Trophoblast cell (in vitro differentiated cells and primary cell): ENCODE results near the gene ATP8A2.

Source experiments
- DNase-seq, 2 donors: peaks; one replicate each; pipeline ENCODE4 v3.0.0-alpha.2; 2016
- H2AFZ ChIP-seq: 2 replicates; pipeline ENCODE4 v1.6.1; 2013; ENCODE audit warnings: low read length, moderate library complexity, mild to moderate bottlenecking; ENCODE audit not compliant: insufficient read depth, poor library complexity
- H2AK5ac ChIP-seq: 2 replicates; pipeline ENCODE4 v1.6.1; 2013; ENCODE audit warnings: mild to moderate bottlenecking, low read length
- H2BK120ac ChIP-seq: 2 replicates; pipeline ENCODE4 v1.6.1; 2013; ENCODE audit warnings: low read length, mild to moderate bottlenecking, moderate library complexity; ENCODE audit not compliant: insufficient read depth, poor library complexity
- H2BK12ac ChIP-seq: 2 replicates; pipeline ENCODE4 v1.6.1; 2013; ENCODE audit warnings: mild to moderate bottlenecking, low read length, moderate library complexity
- H2BK5ac ChIP-seq: 2 replicates; pipeline ENCODE4 v1.6.1; 2013; ENCODE audit warnings: low read length, low read depth, moderate library complexity, mild to moderate bottlenecking; ENCODE audit not compliant: poor library complexity
- H3K14ac ChIP-seq: 2 replicates; pipeline ENCODE4 v1.6.1; 2013; ENCODE audit warnings: mild to moderate bottlenecking, low read length
- H3K18ac ChIP-seq: 2 replicates; pipeline ENCODE4 v1.6.1; 2013; ENCODE audit warnings: mild to moderate bottlenecking, low read length
- H3K23ac ChIP-seq: 2 replicates; pipeline ENCODE4 v1.6.1; 2013; ENCODE audit warnings: low read length
- H3K27ac ChIP-seq: 2 replicates; pipeline ENCODE4 v1.5.1; 2013; ENCODE audit warnings: low read depth, mild to moderate bottlenecking, inconsistent platforms, low read length, moderate library complexity
- H3K27me3 ChIP-seq: 2 replicates; pipeline ENCODE4 v1.6.1; 2013; ENCODE audit warnings: inconsistent platforms, mild to moderate bottlenecking, low read length, moderate library complexity; ENCODE audit not compliant: insufficient read depth
- H3K36me3 ChIP-seq, 2 experiments: 1 replicate in 1 of 2; 2 replicates in 1 of 2; pipeline ENCODE4 v1.6.1; 2013; ENCODE audit warnings: low read length in 2 of 2, mild to moderate bottlenecking in 2 of 2, moderate library complexity in 1 of 2; ENCODE audit not compliant: insufficient read depth in 2 of 2, control insufficient read depth in 1 of 2
- H3K4ac ChIP-seq: 2 replicates; pipeline ENCODE4 v1.6.1; 2013; ENCODE audit warnings: low read depth, mild to moderate bottlenecking, low read length, moderate library complexity
- H3K4me1 ChIP-seq, 2 experiments: 1 replicate in 1 of 2; 2 replicates in 1 of 2; pipeline ENCODE4 v1.6.1; 2013; ENCODE audit warnings: low read length in 2 of 2, mild to moderate bottlenecking in 2 of 2, moderate library complexity in 1 of 2; ENCODE audit not compliant: insufficient read depth in 2 of 2, control insufficient read depth in 1 of 2
- H3K4me2 ChIP-seq: 2 replicates; pipeline ENCODE4 v1.6.1; 2013; ENCODE audit warnings: inconsistent platforms, mild to moderate bottlenecking, low read length, moderate library complexity
- H3K4me3 ChIP-seq: 2 replicates; pipeline ENCODE4 v1.5.1; 2013; ENCODE audit warnings: mild to moderate bottlenecking, low read depth, low read length, inconsistent platforms
- H3K79me1 ChIP-seq: one replicate; pipeline ENCODE4 v1.6.1; 2013; ENCODE audit warnings: low read length
- H3K79me2 ChIP-seq: 2 replicates; pipeline ENCODE4 v1.6.1; 2013; ENCODE audit warnings: low read length, mild to moderate bottlenecking; ENCODE audit not compliant: control insufficient read depth, insufficient read depth, poor library complexity
- H3K9ac ChIP-seq: 2 replicates; pipeline ENCODE4 v1.6.1; 2013; ENCODE audit warnings: mild to moderate bottlenecking, low read length
- H3K9me3 ChIP-seq: 2 replicates; pipeline ENCODE4 v1.6.1; 2013; ENCODE audit warnings: low read depth, mild to moderate bottlenecking, control low read depth, inconsistent platforms, low read length; ENCODE audit not compliant: insufficient read depth
- H4K12ac ChIP-seq: 2 replicates; pipeline ENCODE4 v1.6.1; 2013; ENCODE audit warnings: low read depth, mild to moderate bottlenecking, low read length, moderate library complexity
- H4K8ac ChIP-seq: 2 replicates; pipeline ENCODE4 v1.6.1; 2013; ENCODE audit warnings: low read depth, mild to moderate bottlenecking, low read length, moderate library complexity
- H4K91ac ChIP-seq: one replicate; pipeline ENCODE4 v1.6.1; 2013; ENCODE audit warnings: low read depth, mild to moderate bottlenecking, low read length, moderate library complexity
- WGBS: extraction: QIAGEN DNeasy Blood & Tissue Kit; methylation state at CpG from one replicate; pipeline ENCODE4 v1.1.7; 2013; ENCODE audit warnings: missing lambda C conversion rate; ENCODE audit not compliant: insufficient read length, insufficient coverage; ENCODE audit errors: extremely low coverage; 5-methylcytosine and 5-hydroxymethylcytosine counted together

The ATP8A2 gene

DNA sequence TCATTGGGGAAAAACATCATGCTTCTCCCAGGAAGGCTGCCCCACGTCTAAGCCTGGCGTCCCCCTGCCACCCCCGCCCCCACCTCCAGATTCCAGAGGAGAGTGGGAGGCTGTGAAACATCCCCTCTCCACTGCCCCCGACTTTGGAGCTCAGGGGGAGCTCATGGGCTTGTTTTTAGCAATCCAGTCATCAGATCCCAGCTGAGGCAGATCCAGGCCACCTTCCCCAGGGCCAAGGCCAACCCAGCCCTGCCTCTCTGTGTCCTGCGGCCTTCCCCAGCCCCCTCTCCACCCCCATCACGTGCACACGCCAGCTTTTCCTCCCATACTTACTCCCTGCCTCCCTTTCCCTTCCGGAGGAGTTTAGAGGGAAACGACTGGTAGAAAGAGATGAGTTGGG is 641.2 kb downstream of the ATP8A2 start:
- H2BK5ac ChIP-seq, result no peak overlapping the region
- no peak overlapping the region for H3K4ac ChIP-seq
- H4K8ac ChIP-seq, result no peak overlapping the region
- H3K27me3 ChIP-seq, result no peaks in the 10 kb centered on the region
- no peaks in the 10 kb centered on the region for H3K9me3 ChIP-seq
- H4K12ac ChIP-seq, result no peak overlapping the region
- H2AFZ ChIP-seq, result no peak overlapping the region
- no CpG with 5 or more reads among the region's 9 CpGs for WGBS
- H3K4me3 ChIP-seq, result no peak overlapping the region
- no peak overlapping the region for H2BK120ac ChIP-seq
- DNase-seq, result no peak
- peaks cover 1% of the 10 kb centered on the region in 2 experiments for H3K4me1 ChIP-seq
- no peak overlapping the region for H3K14ac ChIP-seq
- no peak overlapping the region for H2BK12ac ChIP-seq
- H3K9ac ChIP-seq, result no peak overlapping the region
- no peak overlapping the region for H3K23ac ChIP-seq
- H3K36me3 ChIP-seq, result no peaks in the 10 kb centered on the region
- no peak overlapping the region for H2AK5ac ChIP-seq
- H3K79me2 ChIP-seq, result no peaks in the 10 kb centered on the region
- H4K91ac ChIP-seq, result no peak overlapping the region
- no peak overlapping the region for H3K18ac ChIP-seq
- no peaks in the 10 kb centered on the region for H3K79me1 ChIP-seq
- H3K4me2 ChIP-seq, result no peak overlapping the region
- no peak overlapping the region for H3K27ac ChIP-seq

DNA sequence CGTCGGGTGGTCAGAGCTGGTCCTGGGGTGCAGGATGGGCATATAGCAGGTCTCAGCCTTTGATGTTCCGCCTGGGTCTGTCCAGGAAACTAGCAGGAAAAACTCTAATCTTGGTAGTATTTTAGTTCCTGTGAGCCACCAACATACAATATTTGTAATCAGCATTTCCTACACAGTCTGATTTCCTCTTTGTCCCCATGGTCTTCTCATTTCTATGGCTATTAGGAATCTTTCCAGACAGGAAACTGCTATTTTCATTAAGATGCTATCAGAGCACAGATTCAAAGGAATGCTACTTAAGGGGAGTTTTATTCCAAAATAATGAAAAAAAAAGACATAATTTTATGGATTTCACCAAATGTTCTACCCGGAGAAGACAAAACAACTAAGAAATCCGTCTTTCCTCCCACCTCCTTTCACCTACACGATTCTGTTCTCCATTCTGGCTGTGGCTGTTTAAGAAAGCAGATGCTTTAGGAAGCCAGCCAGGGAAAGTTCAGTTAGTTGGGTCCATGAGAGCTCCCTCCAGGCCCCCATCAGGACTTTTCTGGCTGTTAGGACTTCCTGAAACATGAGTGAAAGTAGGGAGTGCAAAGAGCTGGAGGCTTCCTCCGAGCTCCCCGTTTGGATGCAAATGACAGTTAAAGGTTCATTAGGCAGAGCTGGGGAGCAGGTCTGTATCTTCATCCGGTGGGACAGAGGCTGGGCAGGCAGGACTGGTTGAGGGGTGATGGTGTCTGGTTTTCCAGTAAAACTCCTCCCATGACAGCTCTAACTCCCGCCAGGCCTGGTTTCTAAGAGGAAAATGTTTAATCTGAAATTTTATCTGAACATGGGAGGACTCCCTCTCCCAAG is 643.7 kb downstream of the ATP8A2 start:
- no peak for DNase-seq
- H3K4me2 ChIP-seq, result no peak overlapping the region
- no peaks in the 10 kb centered on the region for H3K27me3 ChIP-seq
- H2BK120ac ChIP-seq, result no peak overlapping the region
- no peak overlapping the region for H3K9ac ChIP-seq
- no peak overlapping the region for H4K12ac ChIP-seq
- H2BK12ac ChIP-seq, result no peak overlapping the region
- H2AFZ ChIP-seq, result no peak overlapping the region
- H4K91ac ChIP-seq, result no peak overlapping the region
- peaks cover 4 to 10% of the 10 kb centered on the region in 2 experiments for H3K4me1 ChIP-seq
- no peaks in the 10 kb centered on the region for H3K79me2 ChIP-seq
- H3K27ac ChIP-seq, result no peak overlapping the region
- no peak overlapping the region for H3K4me3 ChIP-seq
- H3K4ac ChIP-seq, result no peak overlapping the region
- H3K14ac ChIP-seq, result no peak overlapping the region
- H3K9me3 ChIP-seq, result no peaks in the 10 kb centered on the region
- no peak overlapping the region for H4K8ac ChIP-seq
- H3K23ac ChIP-seq, result no peak overlapping the region
- no peak overlapping the region for H2BK5ac ChIP-seq
- H3K18ac ChIP-seq, result no peak overlapping the region
- no peaks in the 10 kb centered on the region for H3K36me3 ChIP-seq
- WGBS, result no CpG with 5 or more reads among the region's 10 CpGs
- no peaks in the 10 kb centered on the region for H3K79me1 ChIP-seq
- no peak overlapping the region for H2AK5ac ChIP-seq

GRCh38 chr13:26016189-26016588 is 644.4 kb downstream of the ATP8A2 start:
- Histone ChIP-seq H3K27me3 (no peaks in the 10 kb centered on the region), H3K4me2 (no peak overlapping the region), H3K4me1 (peaks cover 9 to 16% of the 10 kb centered on the region in 2 experiments), H3K4ac (no peak overlapping the region), H2AFZ (no peak overlapping the region), H3K23ac (no peak overlapping the region), H3K36me3 (no peaks in the 10 kb centered on the region), H2BK12ac (no peak overlapping the region), H4K8ac (no peak overlapping the region), H3K9me3 (no peaks in the 10 kb centered on the region), H2AK5ac (no peak overlapping the region), H3K9ac (no peak overlapping the region), H3K18ac (no peak overlapping the region), H3K4me3 (no peak overlapping the region), H3K14ac (no peak overlapping the region), H3K27ac (no peak overlapping the region), H2BK120ac (no peak overlapping the region), H4K91ac (no peak overlapping the region), H3K79me2 (no peaks in the 10 kb centered on the region), H3K79me1 (no peaks in the 10 kb centered on the region), H4K12ac (no peak overlapping the region), H2BK5ac (no peak overlapping the region)
- DNase-seq, result no peak
- no CpG with 5 or more reads among the region's 6 CpGs for WGBS

DNA sequence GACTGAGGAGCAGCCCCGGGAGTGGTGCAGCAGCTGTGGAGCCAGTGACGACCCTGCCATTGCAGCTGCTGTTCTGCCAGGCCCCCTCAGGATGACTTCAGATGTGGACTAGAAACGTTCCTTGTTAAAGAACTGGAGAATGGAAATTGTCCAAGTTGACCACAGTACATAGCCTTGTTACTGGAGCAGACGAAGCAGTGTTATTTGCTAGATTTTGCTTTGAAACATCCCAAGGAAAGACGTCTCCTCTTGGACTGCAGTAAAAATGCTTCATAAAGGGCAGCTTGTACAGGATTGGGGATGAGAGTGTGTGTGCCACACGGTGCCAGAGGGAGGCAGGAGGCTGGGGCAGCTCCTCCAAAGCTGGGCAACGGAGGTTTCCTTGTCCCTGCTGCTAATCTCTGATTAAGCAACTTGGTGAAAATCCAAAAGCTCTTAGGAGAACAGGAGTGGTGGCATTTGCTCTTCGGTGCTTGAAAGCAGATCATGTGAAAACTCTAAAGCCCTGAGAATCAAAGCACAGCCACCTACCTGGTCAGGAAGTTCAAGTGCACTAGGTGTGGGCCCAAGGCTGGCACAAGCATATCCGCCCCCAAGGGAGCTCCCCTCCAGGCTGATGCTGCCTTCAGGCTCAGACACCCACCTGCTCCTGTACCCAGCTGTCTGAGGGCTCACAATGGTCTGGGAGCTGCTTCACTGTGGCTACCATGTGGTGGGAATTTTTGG is 645.6 kb downstream of the ATP8A2 start:
- H3K14ac ChIP-seq, result no peak overlapping the region
- no peak overlapping the region for H3K4me2 ChIP-seq
- no peak overlapping the region for H2BK5ac ChIP-seq
- H3K4me3 ChIP-seq, result no peak overlapping the region
- no peak overlapping the region for H3K23ac ChIP-seq
- no peak overlapping the region for H4K91ac ChIP-seq
- no peaks in the 10 kb centered on the region for H3K27me3 ChIP-seq
- no peak overlapping the region for H4K12ac ChIP-seq
- no peaks in the 10 kb centered on the region for H3K79me1 ChIP-seq
- H2AK5ac ChIP-seq, result no peak overlapping the region
- H2BK120ac ChIP-seq, result no peak overlapping the region
- no peaks in the 10 kb centered on the region for H3K79me2 ChIP-seq
- H3K4ac ChIP-seq, result no peak overlapping the region
- H3K27ac ChIP-seq, result no peak overlapping the region
- no CpG with 5 or more reads among the region's 9 CpGs for WGBS
- no peaks in the 10 kb centered on the region for H3K36me3 ChIP-seq
- no peak overlapping the region for H2BK12ac ChIP-seq
- H3K9me3 ChIP-seq, result no peaks in the 10 kb centered on the region
- no peak for DNase-seq
- H3K4me1 ChIP-seq, result peaks cover 13 to 20% of the 10 kb centered on the region in 2 experiments
- H3K18ac ChIP-seq, result no peak overlapping the region
- no peak overlapping the region for H3K9ac ChIP-seq
- no peak overlapping the region for H4K8ac ChIP-seq
- no peak overlapping the region for H2AFZ ChIP-seq
